IMR-90 (cell line): ENCODE measurements around the gene EIF2S1. TPM values are rescaled to one million over a fixed set of nuclear protein-coding genes. Genes with fewer than 3 reads are reported as not detected.

Experiments used
- ATAC-seq: fragments of 200-7000 bp; cut with Tn5 transposase; 2 replicates; pipeline ENCODE4 v1.9.1; 2020; ENCODE audit warnings: low read depth, mild to moderate bottlenecking, moderate library complexity
- BruUV-seq: library from RNA; stranded (reverse); fragments of 400-500 nt; replicated peaks from 2 replicates; lab custom pipeline; 2021; lab: Mats Ljungman, UMichigan
- CTCF ChIA-PET: fragments of 300-600 bp; formaldehyde crosslinking; extraction: SDS; loops from one replicate; lab custom pipeline; 2021; ENCODE audit warnings: antibody characterized with exemption; lab: Yijun Ruan, JAX
- POLR2A ChIA-PET: fragments of 300-600 bp; sonication (Branson Sonifier 250); formaldehyde crosslinking; loops from one replicate; lab custom pipeline; 2022; ENCODE audit warnings: antibody characterized with exemption; ENCODE audit not compliant: unreplicated experiment; lab: Charles Lee
- DNase-seq: peaks from one replicate; pipeline ENCODE4 v3.0.0; 2013
- H2AFZ ChIP-seq: replicated peaks from 2 replicates; pipeline ENCODE3; 2013; ENCODE audit warnings: low read length, mild to moderate bottlenecking; ENCODE audit not compliant: poor library complexity
- H2AK5ac ChIP-seq: 2 replicates; pipeline ENCODE4 v1.6.1; 2013; ENCODE audit warnings: low read depth, low read length, inconsistent platforms
- H2AK9ac ChIP-seq: replicated peaks from 2 replicates; pipeline ENCODE3; 2013; ENCODE audit warnings: mild to moderate bottlenecking, low read depth, low read length, moderate library complexity; ENCODE audit not compliant: poor library complexity
- H2BK120ac ChIP-seq: 2 replicates; pipeline ENCODE4 v1.6.1; 2013; ENCODE audit warnings: low read depth, low read length, inconsistent platforms
- H2BK15ac ChIP-seq: 3 replicates; pipeline ENCODE4 v1.6.1; 2013; ENCODE audit warnings: low read depth, low read length, inconsistent platforms
- H2BK20ac ChIP-seq: 2 replicates; pipeline ENCODE4 v1.6.1; 2013; ENCODE audit warnings: low read depth, mild to moderate bottlenecking, inconsistent platforms, low read length, moderate library complexity
- H2BK5ac ChIP-seq: 2 replicates; pipeline ENCODE4 v1.6.1; 2013; ENCODE audit warnings: mild to moderate bottlenecking, low read depth, low read length, inconsistent platforms; ENCODE audit not compliant: poor library complexity, severe bottlenecking
- H3K14ac ChIP-seq: replicated peaks from 2 replicates; pipeline ENCODE4 v1.6.1; 2013; ENCODE audit warnings: low read depth, low read length, inconsistent platforms
- H3K18ac ChIP-seq: 2 replicates; pipeline ENCODE4 v1.6.1; 2013; ENCODE audit warnings: low read depth, low read length, control low read depth
- H3K23ac ChIP-seq: 2 replicates; pipeline ENCODE4 v1.6.1; 2013; ENCODE audit warnings: low read depth, low read length, inconsistent platforms
- H3K27ac ChIP-seq: 2 replicates; pipeline ENCODE4 v1.5.1; 2013; ENCODE audit warnings: mild to moderate bottlenecking, control low read depth, low read length; ENCODE audit not compliant: insufficient read depth
- H3K27me3 ChIP-seq: 2 replicates; pipeline ENCODE4 v1.6.1; 2013; ENCODE audit warnings: low read length; ENCODE audit not compliant: control insufficient read depth, insufficient read depth
- H3K36me3 ChIP-seq: 2 replicates; pipeline ENCODE4 v1.6.1; 2013; ENCODE audit warnings: low read length, mixed read lengths; ENCODE audit not compliant: control insufficient read depth, insufficient read depth
- H3K4ac ChIP-seq: 2 replicates; pipeline ENCODE4 v1.6.1; 2013; ENCODE audit warnings: low read depth, low read length, inconsistent platforms
- H3K4me1 ChIP-seq: 2 replicates; pipeline ENCODE4 v1.6.1; 2013; ENCODE audit warnings: low read length, mixed read lengths; ENCODE audit not compliant: control insufficient read depth, insufficient read depth
- H3K4me2 ChIP-seq: 2 replicates; pipeline ENCODE4 v1.6.1; 2013; ENCODE audit warnings: low read depth, mild to moderate bottlenecking, control low read depth, low read length, moderate library complexity
- H3K4me3 ChIP-seq: 2 replicates; pipeline ENCODE4 v1.5.1; 2013; ENCODE audit warnings: low read depth, mild to moderate bottlenecking, control low read depth, low read length, moderate library complexity; ENCODE audit not compliant: insufficient read depth
- H3K56ac ChIP-seq: 2 replicates; pipeline ENCODE4 v1.6.1; 2013; ENCODE audit warnings: low read length, inconsistent platforms; ENCODE audit not compliant: insufficient read depth; ENCODE audit errors: extremely low read depth
- H3K79me1 ChIP-seq, 2 experiments: 2 replicates each; pipeline ENCODE4 v1.6.1; 2013; ENCODE audit warnings: low read length in 2 of 2, inconsistent platforms in 1 of 2, low read depth in 1 of 2
- H3K9ac ChIP-seq: 2 replicates; pipeline ENCODE4 v1.6.1; 2013; ENCODE audit warnings: low read depth, low read length, control low read depth
- H3K9me1 ChIP-seq: 2 replicates; pipeline ENCODE4 v1.6.1; 2013; ENCODE audit warnings: low read length, inconsistent platforms; ENCODE audit not compliant: insufficient read depth
- H3K9me3 ChIP-seq: 2 replicates; pipeline ENCODE4 v1.6.1; 2013; ENCODE audit warnings: low read length; ENCODE audit not compliant: control insufficient read depth, insufficient read depth
- H4K20me1 ChIP-seq: 2 replicates; pipeline ENCODE4 v1.6.1; 2013; ENCODE audit warnings: low read length, inconsistent platforms; ENCODE audit not compliant: insufficient read depth
- H4K5ac ChIP-seq: 2 replicates; pipeline ENCODE4 v1.6.1; 2013; ENCODE audit warnings: mild to moderate bottlenecking, low read depth, low read length, control low read depth
- H4K8ac ChIP-seq, 2 experiments: 2 replicates each; pipeline ENCODE4 v1.6.1; 2013; ENCODE audit warnings: low read depth in 2 of 2, low read length in 2 of 2, control low read depth in 1 of 2, inconsistent platforms in 1 of 2
- H4K91ac ChIP-seq: 2 replicates; pipeline ENCODE4 v1.6.1; 2013; ENCODE audit warnings: low read depth, low read length, inconsistent platforms; ENCODE audit not compliant: insufficient read depth
- CHD1 ChIP-seq: IDR thresholded peaks from 2 replicates; pipeline ENCODE4 v1.6.1; 2012; ENCODE audit warnings: low read depth, low read length, improper control_type of control experiment
- FOS ChIP-seq: fragments of 150-350 bp; IDR thresholded peaks from 2 replicates; pipeline ENCODE4 v1.6.1; 2016; ENCODE audit warnings: low read depth, low read length
- MAFK ChIP-seq: IDR thresholded peaks from 2 replicates; pipeline ENCODE4 v1.6.1; 2012; ENCODE audit warnings: low read depth, low read length, improper control_type of control experiment
- MAZ ChIP-seq: IDR thresholded peaks from 2 replicates; pipeline ENCODE4 v1.6.1; 2012; ENCODE audit warnings: low read depth, mild to moderate bottlenecking, low read length, improper control_type of control experiment, moderate library complexity, borderline replicate concordance
- POLR2A ChIP-seq: IDR thresholded peaks from 2 replicates; pipeline ENCODE4 v1.6.1; 2012; ENCODE audit warnings: mild to moderate bottlenecking, low read depth, low read length
- RAD21 ChIP-seq: IDR thresholded peaks from 2 replicates; pipeline ENCODE4 v1.6.1; 2012; ENCODE audit warnings: low read length, improper control_type of control experiment
- RCOR1 ChIP-seq: IDR thresholded peaks from 2 replicates; pipeline ENCODE4 v1.6.1; 2012; ENCODE audit warnings: mild to moderate bottlenecking, low read length, improper control_type of control experiment; ENCODE audit not compliant: insufficient replicate concordance
- RFX5 ChIP-seq: IDR thresholded peaks from 2 replicates; pipeline ENCODE4 v1.8.0; 2012; ENCODE audit warnings: low read depth, mild to moderate bottlenecking, low read length, moderate library complexity
- SMC3 ChIP-seq: fragments of 150-350 bp; IDR thresholded peaks from 2 replicates; pipeline ENCODE4 v1.6.1; 2016; ENCODE audit warnings: low read depth, mild to moderate bottlenecking, antibody characterized with exemption, low read length, moderate library complexity
- WGBS, 2 experiments: methylation state at CpG; one replicate each; pipeline versions ENCODE4 v1.1.5 to v1.1.7; 2013; ENCODE audit warnings: missing lambda C conversion rate in 2 of 2; ENCODE audit not compliant: insufficient read length in 1 of 2; ENCODE audit errors: extremely low coverage in 2 of 2; 5-methylcytosine and 5-hydroxymethylcytosine counted together
- dilution Hi-C: fragments of 300-500 bp; cut with HindIII; formaldehyde crosslinking; loops from one replicate; pipeline ENCODE4 v1.14.3; 2018; ENCODE audit warnings: low sequenced_read_pairs; ENCODE audit not compliant: unreplicated experiment
- in situ Hi-C: fragments of 300-500 bp; cut with MboI; formaldehyde crosslinking; loops from 3 replicates; pipeline ENCODE4 v1.14.3; 2019; ENCODE audit warnings: low sequenced_read_pairs, inconsistent platforms, mixed read lengths
- intact Hi-C: fragments of 100-400 bp; cut with micrococcal nuclease; formaldehyde crosslinking; loops from 2 replicates; pipeline ENCODE4 v1.10.0; 2022
- polyA plus RNA-seq, 3 experiments: library from polyadenylated mRNA; depleted of rRNA; stranded (reverse); fragments of >200 nt; gene quantifications; 2 replicates each; pipeline ENCODE4 v1.2.3, GENCODE V29; 2012; ENCODE audit warnings: low replicate concordance in 1 of 3
- total RNA-seq: library from RNA; depleted of rRNA; stranded (reverse); fragments of >200 nt; gene quantifications from 2 replicates; pipeline ENCODE4 v1.2.3, GENCODE V29; 2012
- TF ChIP-seq, protein P1 (sequence below): conservative IDR thresholded peaks from 2 replicates; pipeline ENCODE4 v1.5.1; 2012; ENCODE audit warnings: mild to moderate bottlenecking, low read depth, low read length, improper control_type of control experiment

The EIF2S1 gene
- total and polyA plus RNA-seq, 2 of the 4 experiments (the other 2 are of a cell fraction): 57.9 to 125 TPM

- peaks cover 12% of the 10 kb centered on the region; the same call in 1 of the 2 replicates for H3K9me1 ChIP-seq
- no peak overlapping the region for H2AK5ac ChIP-seq
- dilution Hi-C loops: no loop called here
- H2BK5ac ChIP-seq: no peak overlapping the region
- H4K20me1 ChIP-seq: no peaks in the 10 kb centered on the region; the same call in 1 of the 2 replicates
- no TSS peak for BruUV-seq
- 0 out of 2 replicates have a peak, but pooled peaks cover 2% of the 10 kb centered on the region for H3K4me1 ChIP-seq
- WGBS, 2 experiments: 78% methylated on average over 2 of the region's 11 CpGs; no CpG with 5 or more reads in 1 of the 2 experiments
- H3K27ac ChIP-seq: no peak overlapping the region
- no peak overlapping the region for H2AK9ac ChIP-seq
- H2BK20ac ChIP-seq: no peak overlapping the region
- no peaks in the 10 kb centered on the region for H3K79me1 ChIP-seq
- TF ChIP-seq POLR2A (no peak), RCOR1 (no peak), FOS (no peak), MAZ (no peak), MAFK (no peak), RAD21 (no peak), SMC3 (no peak), RFX5 (no peak), CHD1 (no peak)
- TF ChIP-seq, protein P1, sequence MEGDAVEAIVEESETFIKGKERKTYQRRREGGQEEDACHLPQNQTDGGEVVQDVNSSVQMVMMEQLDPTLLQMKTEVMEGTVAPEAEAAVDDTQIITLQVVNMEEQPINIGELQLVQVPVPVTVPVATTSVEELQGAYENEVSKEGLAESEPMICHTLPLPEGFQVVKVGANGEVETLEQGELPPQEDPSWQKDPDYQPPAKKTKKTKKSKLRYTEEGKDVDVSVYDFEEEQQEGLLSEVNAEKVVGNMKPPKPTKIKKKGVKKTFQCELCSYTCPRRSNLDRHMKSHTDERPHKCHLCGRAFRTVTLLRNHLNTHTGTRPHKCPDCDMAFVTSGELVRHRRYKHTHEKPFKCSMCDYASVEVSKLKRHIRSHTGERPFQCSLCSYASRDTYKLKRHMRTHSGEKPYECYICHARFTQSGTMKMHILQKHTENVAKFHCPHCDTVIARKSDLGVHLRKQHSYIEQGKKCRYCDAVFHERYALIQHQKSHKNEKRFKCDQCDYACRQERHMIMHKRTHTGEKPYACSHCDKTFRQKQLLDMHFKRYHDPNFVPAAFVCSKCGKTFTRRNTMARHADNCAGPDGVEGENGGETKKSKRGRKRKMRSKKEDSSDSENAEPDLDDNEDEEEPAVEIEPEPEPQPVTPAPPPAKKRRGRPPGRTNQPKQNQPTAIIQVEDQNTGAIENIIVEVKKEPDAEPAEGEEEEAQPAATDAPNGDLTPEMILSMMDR: no peak
- no peak overlapping the region for H4K5ac ChIP-seq
- no peaks in the 10 kb centered on the region for H3K9me3 ChIP-seq
- no peak overlapping the region for H4K91ac ChIP-seq
- no peak for ATAC-seq
- ChIA-PET POLR2A (no interaction called here), CTCF (no interaction called here)
- H3K4ac ChIP-seq: no peak overlapping the region
- in situ Hi-C loops: no loop called here
- no peak for DNase-seq
- H3K14ac ChIP-seq: no peak overlapping the region
- H2BK15ac ChIP-seq: no peak overlapping the region
- H3K4me3 ChIP-seq: no peak overlapping the region
- H3K56ac ChIP-seq: no peak overlapping the region
- H2AFZ ChIP-seq: no peak overlapping the region
- H3K23ac ChIP-seq: no peak overlapping the region
- H3K4me2 ChIP-seq: no peak overlapping the region
- H3K18ac ChIP-seq: no peak overlapping the region
- H3K27me3 ChIP-seq: peaks cover 4% of the 10 kb centered on the region; the same call in 1 of the 2 replicates
- intact Hi-C loops: no loop called here
- no peak overlapping the region for H3K9ac ChIP-seq
- H4K8ac ChIP-seq: no peak overlapping the region
- no peaks in the 10 kb centered on the region for H3K36me3 ChIP-seq
- no peak overlapping the region for H2BK120ac ChIP-seq
These were observed 61.5 kb downstream of the EIF2S1 start for GRCh38 chr14:67421356-67422224.
